Suprapubic skin (tissue), 4 donors: Measurements from ENCODE around the gene CLSTN3.

Experiments used
- CTCF ChIP-seq, 2 donors: fragments of 200-600 bp in 1 of 2; fragments of 450-650 bp in 1 of 2; sonication (generic) in 1 of 2; IDR thresholded peaks; one replicate each; pipeline ENCODE4 v1.5.1; 2016 to 2019; ENCODE audit warnings: antibody characterized with exemption in 2 of 2, mild to moderate bottlenecking in 1 of 2, moderate library complexity in 1 of 2
- EP300 ChIP-seq: sonication (generic); formaldehyde crosslinking; IDR thresholded peaks from one replicate; pipeline ENCODE4 v1.6.1; 2017; ENCODE audit warnings: antibody characterized with exemption
- POLR2A ChIP-seq, 2 donors: fragments of 450-650 bp; IDR thresholded peaks; one replicate each; pipeline ENCODE4 v1.6.1; 2017; ENCODE audit warnings: antibody characterized with exemption in 2 of 2, mild to moderate bottlenecking in 2 of 2, moderate library complexity in 2 of 2
- POLR2AphosphoS5 ChIP-seq, 3 donors: sonication (generic); formaldehyde crosslinking; IDR thresholded peaks; one replicate each; pipeline ENCODE4 v1.6.1; 2017; ENCODE audit warnings: antibody characterized with exemption in 3 of 3

- TF ChIP-seq CTCF (IDR thresholded peaks at IDR 0.05) = no peak
- no peak for TF ChIP-seq POLR2A (IDR thresholded peaks at IDR 0.05)
- no peak for TF ChIP-seq EP300
- TF ChIP-seq POLR2AphosphoS5 (IDR thresholded peaks at IDR 0.05) = no peak
Measured at GRCh38 chr12:7176595-7176994, 46.4 kb downstream of the CLSTN3 start.
